Cardiac muscle cell (in vitro differentiated cells and primary cell): Measurements from ENCODE around the gene IFITM5. TPM values are rescaled to one million over a fixed set of nuclear protein-coding genes. Genes with fewer than 3 reads are reported as not detected.

ENCODE experiments used
- DNase-seq, 2 donors: peaks; one replicate each; pipeline versions ENCODE4 v3.0.0 to v3.0.0-alpha.2; 2010 to 2017; ENCODE audit warnings: low read depth in 1 of 2, low spot score in 1 of 2
- H3K27ac ChIP-seq: fragments of 200-600 bp; sonication (generic); 2 replicates; pipeline ENCODE4 v1.5.1; 2016
- H3K27me3 ChIP-seq: fragments of 200-600 bp; sonication (generic); 2 replicates; pipeline ENCODE4 v1.6.0; 2016; ENCODE audit warnings: control low read depth
- H3K36me3 ChIP-seq: fragments of 200-600 bp; sonication (generic); 2 replicates; pipeline ENCODE4 v1.5.1; 2016; ENCODE audit warnings: control low read depth
- H3K4me1 ChIP-seq: fragments of 200-600 bp; sonication (generic); 2 replicates; pipeline ENCODE4 v1.8.1; 2017; ENCODE audit warnings: low read depth, mild to moderate bottlenecking, mixed run types
- H3K4me3 ChIP-seq: fragments of 200-600 bp; sonication (generic); 2 replicates; pipeline ENCODE4 v1.5.1; 2016; ENCODE audit warnings: mild to moderate bottlenecking
- H3K9me3 ChIP-seq: fragments of 200-600 bp; sonication (generic); 2 replicates; pipeline ENCODE4 v1.5.1; 2017; ENCODE audit warnings: low read depth, mild to moderate bottlenecking, control low read depth
- polyA plus RNA-seq: library from polyadenylated mRNA; unstranded; fragments of >200 nt; fragmentation: Nextera tagmentation; extraction: Ambion mirVana; gene quantifications from 2 replicates; pipeline ENCODE4 v1.2.1, GENCODE V29; 2016
- total RNA-seq: library from RNA; depleted of rRNA; stranded (reverse); fragments of >200 nt; gene quantifications from 2 replicates; pipeline ENCODE4 v1.2.3, GENCODE V29; 2016
- TF ChIP-seq, protein P1 (sequence below): IDR thresholded peaks from 2 replicates; pipeline ENCODE4 v1.5.1; 2012; ENCODE audit warnings: low read depth, mild to moderate bottlenecking, low read length

IFITM5 gene
- total and polyA plus RNA-seq, 2 experiments from 2014 or later = not detected

DNA sequence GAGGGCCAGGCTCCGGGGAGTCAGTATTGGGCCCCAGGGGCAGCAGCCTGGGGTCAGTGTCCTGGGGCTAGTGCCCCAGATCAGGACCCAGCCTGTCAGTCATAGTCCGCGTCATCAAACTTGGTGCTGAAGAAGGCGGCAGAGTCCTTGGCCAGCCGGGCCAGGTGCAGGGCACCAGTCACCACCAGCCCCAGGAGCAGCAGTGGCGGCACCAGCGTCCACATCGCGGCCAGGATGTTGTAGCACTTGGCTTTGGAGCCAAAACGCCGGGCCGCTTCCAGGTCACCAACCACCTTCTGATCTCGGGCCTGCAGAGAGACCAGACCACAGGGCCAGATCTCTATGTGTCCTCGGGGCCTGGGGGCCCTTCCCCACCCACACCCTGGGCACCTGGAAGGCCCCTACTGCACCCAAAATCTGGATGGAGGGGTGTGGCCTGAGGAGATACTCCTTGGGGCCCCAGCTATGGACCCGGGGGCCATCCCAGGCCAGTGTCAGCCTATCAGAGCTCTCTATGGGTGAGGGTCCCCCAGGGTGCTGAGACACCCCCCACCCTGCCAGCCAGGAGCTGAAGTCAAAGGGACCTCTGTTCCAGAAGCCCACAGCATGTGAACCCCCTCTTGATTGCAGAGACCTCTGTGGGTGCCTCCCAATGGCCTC lies 790 bp downstream of the IFITM5 start:
- H3K27ac ChIP-seq = no peak overlapping the region
- H3K9me3 ChIP-seq = no peaks in the 10 kb centered on the region
- TF ChIP-seq, protein P1, sequence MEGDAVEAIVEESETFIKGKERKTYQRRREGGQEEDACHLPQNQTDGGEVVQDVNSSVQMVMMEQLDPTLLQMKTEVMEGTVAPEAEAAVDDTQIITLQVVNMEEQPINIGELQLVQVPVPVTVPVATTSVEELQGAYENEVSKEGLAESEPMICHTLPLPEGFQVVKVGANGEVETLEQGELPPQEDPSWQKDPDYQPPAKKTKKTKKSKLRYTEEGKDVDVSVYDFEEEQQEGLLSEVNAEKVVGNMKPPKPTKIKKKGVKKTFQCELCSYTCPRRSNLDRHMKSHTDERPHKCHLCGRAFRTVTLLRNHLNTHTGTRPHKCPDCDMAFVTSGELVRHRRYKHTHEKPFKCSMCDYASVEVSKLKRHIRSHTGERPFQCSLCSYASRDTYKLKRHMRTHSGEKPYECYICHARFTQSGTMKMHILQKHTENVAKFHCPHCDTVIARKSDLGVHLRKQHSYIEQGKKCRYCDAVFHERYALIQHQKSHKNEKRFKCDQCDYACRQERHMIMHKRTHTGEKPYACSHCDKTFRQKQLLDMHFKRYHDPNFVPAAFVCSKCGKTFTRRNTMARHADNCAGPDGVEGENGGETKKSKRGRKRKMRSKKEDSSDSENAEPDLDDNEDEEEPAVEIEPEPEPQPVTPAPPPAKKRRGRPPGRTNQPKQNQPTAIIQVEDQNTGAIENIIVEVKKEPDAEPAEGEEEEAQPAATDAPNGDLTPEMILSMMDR = no peak
- no peak overlapping the region for H3K4me3 ChIP-seq
- no peaks in the 10 kb centered on the region for H3K4me1 ChIP-seq
- no peaks in the 10 kb centered on the region for H3K27me3 ChIP-seq
- no peaks in the 10 kb centered on the region for H3K36me3 ChIP-seq
- no peak for DNase-seq

DNA sequence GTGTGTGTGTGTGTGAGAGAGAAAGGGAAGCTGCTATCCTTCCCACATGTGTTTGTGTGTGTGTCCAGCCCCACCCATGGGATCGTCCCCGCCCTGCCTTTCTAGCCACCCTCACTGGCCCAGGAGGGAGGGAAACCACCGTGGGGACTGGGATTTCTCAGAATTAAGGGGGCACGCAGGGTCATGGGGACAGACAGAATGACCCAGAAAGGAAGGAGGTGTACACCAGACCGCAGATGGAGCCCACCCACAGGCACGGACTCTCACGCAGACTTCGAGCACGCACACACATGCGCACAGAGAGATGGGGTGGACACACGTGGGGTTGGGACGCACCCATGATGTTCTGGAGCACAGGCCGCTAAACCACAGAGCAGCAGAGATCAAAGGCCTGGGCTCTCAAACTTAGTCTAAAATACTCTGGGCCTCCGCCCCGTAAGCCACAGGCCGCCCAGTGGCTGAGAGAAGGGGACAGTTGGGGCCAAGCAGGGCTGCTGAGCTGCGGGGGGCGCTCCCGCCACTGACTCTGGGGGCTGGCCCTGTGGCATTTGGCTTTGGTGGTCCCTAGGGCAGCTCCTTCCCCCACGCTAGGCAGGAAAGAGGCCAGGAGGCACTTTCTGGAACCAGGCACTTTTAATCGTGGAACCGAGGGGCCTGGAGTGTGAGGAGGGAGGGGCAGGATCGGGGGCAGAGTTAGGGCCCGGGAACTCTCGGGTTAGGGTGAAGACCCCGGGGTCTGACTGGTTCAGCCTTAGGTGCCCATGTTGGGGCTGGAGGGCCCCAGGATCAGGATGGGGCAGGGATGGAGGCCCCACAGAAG lies 1.5 kb downstream of the IFITM5 start:
- Histone ChIP-seq H3K4me1 (no peaks in the 10 kb centered on the region), H3K27ac (no peak overlapping the region), H3K36me3 (no peaks in the 10 kb centered on the region), H3K9me3 (no peaks in the 10 kb centered on the region), H3K4me3 (no peak overlapping the region), H3K27me3 (no peaks in the 10 kb centered on the region)
- DNase-seq = no peak
- TF ChIP-seq, protein P1 = no peak

DNA sequence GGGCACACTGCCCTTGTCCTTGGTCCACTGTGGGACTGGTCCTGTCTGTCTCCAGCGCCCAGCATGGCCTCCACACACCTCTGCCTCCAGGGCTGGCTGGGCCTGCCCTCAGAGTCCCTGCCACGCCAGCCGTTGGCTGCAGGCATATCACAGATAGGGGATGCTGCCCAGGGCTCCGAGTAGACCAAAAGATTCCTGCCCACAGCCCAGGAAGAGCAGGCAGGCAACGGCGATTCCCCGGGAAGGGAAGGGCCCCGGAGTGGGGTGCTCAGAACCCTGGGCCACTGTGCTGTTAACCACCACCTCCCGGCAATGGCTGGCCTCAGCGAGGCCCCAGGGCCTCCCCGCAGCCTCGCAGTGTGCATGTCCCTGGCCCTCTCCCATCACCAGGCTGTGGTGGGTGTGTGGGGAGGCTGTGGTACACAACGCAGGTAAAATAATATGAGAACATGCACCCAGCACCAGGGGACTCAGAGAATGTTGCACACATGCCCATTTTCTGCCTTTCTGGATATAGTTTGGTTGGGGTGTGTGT lies 2.2 kb downstream of the IFITM5 start:
- Histone ChIP-seq H3K36me3 (no peaks in the 10 kb centered on the region), H3K4me1 (no peaks in the 10 kb centered on the region), H3K4me3 (no peak overlapping the region), H3K27me3 (no peaks in the 10 kb centered on the region), H3K27ac (no peak overlapping the region), H3K9me3 (no peaks in the 10 kb centered on the region)
- DNase-seq = no peak
- TF ChIP-seq, protein P1 = no peak

DNA sequence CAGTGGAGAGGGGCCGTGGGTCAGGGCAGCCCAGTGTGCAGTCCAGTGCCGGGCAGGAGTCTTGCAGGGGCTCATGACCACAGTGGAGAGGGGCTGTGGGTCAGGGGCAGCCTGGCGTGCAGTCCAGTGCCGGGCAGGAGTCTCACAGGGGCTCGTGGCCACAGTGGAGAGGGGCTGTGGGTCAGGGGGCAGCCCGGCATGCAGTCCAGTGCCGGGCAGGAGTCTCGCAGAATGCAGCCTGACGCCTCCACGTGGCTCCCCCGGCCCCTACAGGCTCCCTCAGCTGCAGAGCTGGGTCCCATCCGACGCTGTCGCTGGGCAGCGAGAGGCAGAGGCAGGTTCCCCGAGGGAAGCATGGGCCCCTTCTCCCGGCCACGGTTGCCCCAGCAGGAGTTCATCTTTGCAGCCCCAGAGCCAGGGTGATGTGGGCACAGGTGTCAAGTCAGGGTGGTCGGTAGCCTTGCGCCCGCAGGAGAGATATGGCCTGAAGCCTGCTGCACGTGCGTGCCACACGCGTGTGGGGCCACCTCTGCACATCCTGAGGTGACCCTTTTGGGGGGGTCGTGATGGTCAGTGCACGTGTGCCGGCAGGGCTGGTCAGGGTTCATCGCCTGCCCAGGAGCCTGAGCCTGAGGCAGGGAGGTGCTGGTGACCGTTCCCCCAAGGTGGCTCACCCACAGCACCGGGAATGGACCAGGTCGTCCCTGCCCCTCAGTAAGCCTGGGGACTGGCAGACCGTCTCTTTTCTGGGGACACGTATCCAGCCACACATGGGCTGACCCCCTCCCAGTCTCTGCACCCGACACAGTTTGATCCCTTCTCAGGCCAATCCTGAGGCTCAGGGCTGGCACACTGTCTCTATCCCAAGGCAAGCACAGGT lies 2.9 kb downstream of the IFITM5 start:
- TF ChIP-seq, protein P1 = no peak
- no peaks in the 10 kb centered on the region for H3K27me3 ChIP-seq
- no peak for DNase-seq
- no peaks in the 10 kb centered on the region for H3K9me3 ChIP-seq
- H3K36me3 ChIP-seq = no peaks in the 10 kb centered on the region
- H3K4me3 ChIP-seq = no peak overlapping the region
- H3K4me1 ChIP-seq = no peaks in the 10 kb centered on the region
- H3K27ac ChIP-seq = peak overlapping the region; percentile 43
